ENCODE measurements around the gene S100A10.
A peak's percentile ranks its signal among the peaks of the same experiment; 100 is the strongest.

S100A10 gene

GRCh38 chr1:151939779-151940178 is 53.9 kb downstream of the S100A10 start:
- Histone ChIP-seq H3K27me3 (ENCODE audit: control insufficient read depth in 2 of 2, insufficient read depth in 2 of 2, low read length in 2 of 2) (no peaks in the 10 kb centered on the region), H3K9ac (ENCODE audit: low read depth in 1 of 2, low read length in 2 of 2) (no peak overlapping the region), H3K27ac (ENCODE audit: low read depth in 2 of 2, low read length in 2 of 2) (no peak overlapping the region), H3K4me3 (ENCODE audit: low read length in 2 of 2) (no peak overlapping the region), H3K4me1 (ENCODE audit: control insufficient read depth in 2 of 2, insufficient read depth in 2 of 2, low read length in 2 of 2) (peaks cover 10 to 33% of the 10 kb centered on the region in 2 donors), H3K9me3 (ENCODE audit: control insufficient read depth in 2 of 2, low read length in 2 of 2) (no peaks in the 10 kb centered on the region), H3K36me3 (ENCODE audit: control insufficient read depth in 2 of 2, insufficient read depth in 2 of 2, low read length in 2 of 2) (no peaks in the 10 kb centered on the region)

DNA sequence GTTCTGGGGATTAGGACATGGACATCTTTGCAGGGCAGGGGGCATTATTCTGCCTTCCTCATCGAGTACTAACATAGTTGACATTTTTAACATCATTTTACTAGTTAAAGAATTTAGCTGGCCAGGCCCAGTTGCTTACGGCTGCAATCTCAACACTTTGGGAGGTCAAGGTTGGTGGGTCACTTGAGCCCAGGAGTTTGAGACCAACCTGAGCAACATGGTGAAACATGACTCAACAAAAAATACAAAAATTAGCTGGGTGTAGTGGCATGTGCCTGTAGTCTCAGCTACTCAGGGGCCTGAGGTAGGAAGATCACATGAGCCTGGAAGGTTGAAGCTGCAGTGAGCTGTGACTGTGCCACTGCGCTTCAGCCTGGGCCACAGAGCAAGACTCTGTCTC is 54.5 kb downstream of the S100A10 start:
- Histone ChIP-seq H3K36me3 (ENCODE audit: control insufficient read depth in 2 of 2, insufficient read depth in 2 of 2, low read length in 2 of 2) (no peaks in the 10 kb centered on the region), H3K27me3 (ENCODE audit: control insufficient read depth in 2 of 2, insufficient read depth in 2 of 2, low read length in 2 of 2) (no peaks in the 10 kb centered on the region), H3K9ac (ENCODE audit: low read depth in 1 of 2, low read length in 2 of 2) (no peak overlapping the region), H3K4me1 (ENCODE audit: control insufficient read depth in 2 of 2, insufficient read depth in 2 of 2, low read length in 2 of 2) (peaks cover 9 to 29% of the 10 kb centered on the region in 2 donors), H3K27ac (ENCODE audit: low read depth in 2 of 2, low read length in 2 of 2) (no peak overlapping the region), H3K4me3 (ENCODE audit: low read length in 2 of 2) (no peak overlapping the region), H3K9me3 (ENCODE audit: control insufficient read depth in 2 of 2, low read length in 2 of 2) (no peaks in the 10 kb centered on the region)

DNA sequence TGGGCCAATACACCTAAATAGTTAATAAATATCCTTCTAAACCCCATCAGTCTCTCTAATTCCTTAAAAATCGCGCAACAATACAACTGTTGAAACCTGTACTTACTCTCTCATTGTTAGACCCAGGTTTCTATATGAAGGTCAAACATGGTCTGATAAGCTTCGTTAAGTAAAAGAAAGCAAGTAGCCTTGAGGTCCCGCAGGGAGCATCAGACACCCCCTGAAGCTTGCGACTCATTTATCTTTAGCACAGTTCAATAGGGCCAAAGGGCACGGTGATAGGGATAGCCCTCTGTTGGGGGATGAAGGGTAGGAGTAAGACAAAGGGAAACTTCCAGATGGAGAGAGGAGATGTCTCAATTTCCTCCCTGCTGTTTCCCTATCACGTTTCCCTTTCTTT is 57.0 kb downstream of the S100A10 start:
- peak overlapping the region in 1 of 2 donors; percentile 55 for H3K4me3 ChIP-seq (ENCODE audit: low read length in 2 of 2)
- no peaks in the 10 kb centered on the region for H3K9me3 ChIP-seq (ENCODE audit: control insufficient read depth in 2 of 2, low read length in 2 of 2)
- H3K9ac ChIP-seq (ENCODE audit: low read depth in 1 of 2, low read length in 2 of 2) = peak overlapping the region in 1 of 2 donors; percentile 38

DNA sequence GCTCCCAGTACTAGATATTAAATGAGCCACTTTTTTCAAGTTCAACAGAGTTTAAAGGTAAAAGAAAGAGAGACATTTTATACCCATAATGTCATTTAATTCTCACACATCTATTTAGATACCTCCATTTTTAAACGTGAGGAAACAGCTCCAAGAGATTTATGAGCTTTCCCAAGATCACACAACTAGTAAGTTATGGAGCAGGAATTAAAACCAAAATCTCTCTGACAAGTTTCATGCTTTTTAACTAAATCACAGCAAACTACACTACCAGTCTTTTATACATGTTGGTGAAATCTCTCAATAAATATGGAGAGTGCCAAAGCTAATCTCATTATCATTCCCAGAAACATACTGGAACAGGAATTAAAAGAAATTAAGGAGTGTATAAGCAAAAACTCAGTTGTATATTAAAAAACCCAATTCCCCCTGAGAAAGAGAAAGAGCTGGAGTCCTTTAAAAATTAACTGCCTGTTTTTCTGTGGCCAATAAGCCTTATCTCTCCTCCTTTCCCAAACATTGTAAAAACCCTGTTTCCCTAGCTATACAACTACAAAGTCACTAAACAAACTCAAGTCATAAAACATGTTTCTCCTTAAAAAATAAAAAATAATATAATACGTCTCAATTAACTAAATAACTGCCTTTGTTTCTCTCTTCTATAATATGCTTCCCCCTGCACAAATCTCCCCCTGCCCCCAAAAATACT is 57.6 kb downstream of the S100A10 start:
- Histone ChIP-seq H3K9ac (ENCODE audit: low read depth in 1 of 2, low read length in 2 of 2) (peak overlapping the region in 1 of 2 donors; percentile 38), H3K4me3 (ENCODE audit: low read length in 2 of 2) (peak overlapping the region in 1 of 2 donors; percentile 40), H3K27me3 (ENCODE audit: control insufficient read depth in 2 of 2, insufficient read depth in 2 of 2, low read length in 2 of 2) (no peaks in the 10 kb centered on the region), H3K9me3 (ENCODE audit: control insufficient read depth in 2 of 2, low read length in 2 of 2) (no peaks in the 10 kb centered on the region), H3K36me3 (ENCODE audit: control insufficient read depth in 2 of 2, insufficient read depth in 2 of 2, low read length in 2 of 2) (no peaks in the 10 kb centered on the region), H3K27ac (ENCODE audit: low read depth in 2 of 2, low read length in 2 of 2) (peak overlapping the region; percentile 75 to 78), H3K4me1 (ENCODE audit: control insufficient read depth in 2 of 2, insufficient read depth in 2 of 2, low read length in 2 of 2) (peaks cover 9 to 18% of the 10 kb centered on the region in 2 donors)

More for the DNA sequence above, 57.0 kb downstream of the S100A10 start:
- no peaks in the 10 kb centered on the region for H3K27me3 ChIP-seq (ENCODE audit: control insufficient read depth in 2 of 2, insufficient read depth in 2 of 2, low read length in 2 of 2)
- H3K4me1 ChIP-seq (ENCODE audit: control insufficient read depth in 2 of 2, insufficient read depth in 2 of 2, low read length in 2 of 2) = peaks cover 9 to 24% of the 10 kb centered on the region in 2 donors
- H3K27ac ChIP-seq (ENCODE audit: low read depth in 2 of 2, low read length in 2 of 2) = peak overlapping the region; percentile 32 to 45
- H3K36me3 ChIP-seq (ENCODE audit: control insufficient read depth in 2 of 2, insufficient read depth in 2 of 2, low read length in 2 of 2) = no peaks in the 10 kb centered on the region

- no peaks in the 10 kb centered on the region for H3K9me3 ChIP-seq (ENCODE audit: control insufficient read depth in 2 of 2, low read length in 2 of 2)
- no peaks in the 10 kb centered on the region for H3K36me3 ChIP-seq (ENCODE audit: control insufficient read depth in 2 of 2, insufficient read depth in 2 of 2, low read length in 2 of 2)
- peak overlapping the region; percentile 75 to 78 for H3K27ac ChIP-seq (ENCODE audit: low read depth in 2 of 2, low read length in 2 of 2)
- H3K27me3 ChIP-seq (ENCODE audit: control insufficient read depth in 2 of 2, insufficient read depth in 2 of 2, low read length in 2 of 2) = no peaks in the 10 kb centered on the region
- peaks cover 9 to 12% of the 10 kb centered on the region in 2 donors for H3K4me1 ChIP-seq (ENCODE audit: control insufficient read depth in 2 of 2, insufficient read depth in 2 of 2, low read length in 2 of 2)
- peak overlapping the region in 1 of 2 donors; percentile 37 for H3K9ac ChIP-seq (ENCODE audit: low read depth in 1 of 2, low read length in 2 of 2)
- peak overlapping the region in 1 of 2 donors; percentile 20 for H3K4me3 ChIP-seq (ENCODE audit: low read length in 2 of 2)
These were observed 58.5 kb downstream of the S100A10 start for GRCh38 chr1:151935154-151935553.

- Histone ChIP-seq H3K36me3 (ENCODE audit: control insufficient read depth in 2 of 2, insufficient read depth in 2 of 2, low read length in 2 of 2) (no peaks in the 10 kb centered on the region), H3K9ac (ENCODE audit: low read depth in 1 of 2, low read length in 2 of 2) (no peak overlapping the region), H3K27ac (ENCODE audit: low read depth in 2 of 2, low read length in 2 of 2) (no peak overlapping the region), H3K9me3 (ENCODE audit: control insufficient read depth in 2 of 2, low read length in 2 of 2) (no peaks in the 10 kb centered on the region), H3K4me1 (ENCODE audit: control insufficient read depth in 2 of 2, insufficient read depth in 2 of 2, low read length in 2 of 2) (peaks cover 9 to 12% of the 10 kb centered on the region in 2 donors), H3K27me3 (ENCODE audit: control insufficient read depth in 2 of 2, insufficient read depth in 2 of 2, low read length in 2 of 2) (no peaks in the 10 kb centered on the region), H3K4me3 (ENCODE audit: low read length in 2 of 2) (no peak overlapping the region)
These were observed 59.6 kb downstream of the S100A10 start for GRCh38 chr1:151934048-151934493.

Data from mucosa of rectum (tissue), 2 donors.